GM19035 (cell line): ENCODE measurements around the gene TCEANC.
"Not testable (repeated sequence)": the region's sequence is repeated elsewhere in the genome, so short reads cannot be mapped to it uniquely, and the experiment has no call there.

Experiments used
- ATAC-seq: cut with Tn5 transposase; IDR thresholded peaks from one replicate; pipeline ENCODE4 v1.9.1; 2021; ENCODE audit not compliant: unreplicated experiment

Gene TCEANC

GRCh38 chrX:13655674-13656073, 2.7 kb downstream of the TCEANC start:
- ATAC-seq: no peak

GRCh38 chrX:13658602-13659001, 5.7 kb downstream of the TCEANC start:
- ATAC-seq: no peak

GRCh38 chrX:13659063-13659462, 6.1 kb downstream of the TCEANC start:
- no peak for ATAC-seq

GRCh38 chrX:13661735-13662288, 8.9 kb downstream of the TCEANC start:
- ATAC-seq: peak; percentile 30

- ATAC-seq: peak; percentile 61
These were observed 9.4 kb downstream of the TCEANC start for GRCh38 chrX:13662355-13662791.

- no peak for ATAC-seq
These were observed 11.1 kb downstream of the TCEANC start for GRCh38 chrX:13664020-13664419.

- no peak for ATAC-seq
These were observed 13.9 kb downstream of the TCEANC start for GRCh38 chrX:13666836-13667235.

GRCh38 chrX:13667919-13668318, 15.0 kb downstream of the TCEANC start:
- ATAC-seq: no peak

- peak; percentile 68 for ATAC-seq
These were observed 16.4 kb downstream of the TCEANC start for GRCh38 chrX:13669246-13669737.

- ATAC-seq: not testable (repeated sequence)
These were observed 16.8 kb downstream of the TCEANC start for GRCh38 chrX:13669755-13670154.

- ATAC-seq: no peak
These were observed 17.3 kb downstream of the TCEANC start for GRCh38 chrX:13670197-13670596.

GRCh38 chrX:13673016-13673415, 20.1 kb downstream of the TCEANC start:
- ATAC-seq: no peak

GRCh38 chrX:13676885-13677284, 23.9 kb downstream of the TCEANC start:
- no peak for ATAC-seq

- not testable (repeated sequence) for ATAC-seq
These were observed 26.8 kb downstream of the TCEANC start for GRCh38 chrX:13679700-13680099.

- ATAC-seq: no peak
These were observed 28.7 kb downstream of the TCEANC start for GRCh38 chrX:13681595-13681994.

- no peak for ATAC-seq
These were observed 31.4 kb downstream of the TCEANC start for GRCh38 chrX:13684361-13684760.

- ATAC-seq: no peak
These were observed 32.3 kb downstream of the TCEANC start for GRCh38 chrX:13685126-13685763.

- ATAC-seq: no peak
These were observed 34.3 kb downstream of the TCEANC start for GRCh38 chrX:13687203-13687602.

- ATAC-seq: no peak
These were observed 35.5 kb downstream of the TCEANC start for GRCh38 chrX:13688384-13688957.

- peak; percentile 67 for ATAC-seq
These were observed 36.2 kb downstream of the TCEANC start, which contains the start of gene RAB9A for GRCh38 chrX:13688958-13689740. RAB9A (plus strand) TSS chrX:13689128; CDS start chrX:13708747, 19,619 bp downstream.

- no peak for ATAC-seq
These were observed 36.8 kb downstream of the TCEANC start for GRCh38 chrX:13689741-13690211.
